NCI-H82 (cell line): ENCODE measurements around the gene BBOF1.

Source experiments
- DNase-seq: peaks from one replicate; lab custom pipeline; 2025; lab: John Stamatoyannopoulos, UW

The BBOF1 gene

GRCh38 chr14:74105381-74105780, 86.2 kb downstream of the BBOF1 start:
- no peak for DNase-seq

GRCh38 chr14:74109369-74109768, 90.2 kb downstream of the BBOF1 start:
- no peak for DNase-seq

GRCh38 chr14:74111395-74112216, 92.5 kb downstream of the BBOF1 start:
- DNase-seq: peak; percentile 70
